HCT116 (cell line): ENCODE results near the gene NACC1. TPM values are rescaled to one million over a fixed set of nuclear protein-coding genes. Genes with fewer than 3 reads are reported as not detected.

ENCODE experiments used
- ATAC-seq: fragments of 200-7000 bp; cut with Tn5 transposase; 2 replicates; pipeline ENCODE4 v1.9.1; 2020; ENCODE audit warnings: mild to moderate bottlenecking, moderate library complexity
- BruUV-seq: library from RNA; stranded (reverse); fragments of 400-500 nt; replicated peaks from 2 replicates; lab custom pipeline; 2021; lab: Mats Ljungman, UMichigan
- CTCF ChIA-PET: fragments of 300-600 bp; sonication (Branson Sonifier 250); formaldehyde crosslinking; loops from one replicate; lab custom pipeline; 2021; ENCODE audit warnings: antibody characterized with exemption; lab: Charles Lee
- POLR2A ChIA-PET: fragments of 300-600, 350-600 bp; sonication (Branson Sonifier 250); formaldehyde crosslinking; loops from one replicate; lab custom pipeline; 2021; ENCODE audit warnings: antibody characterized with exemption; lab: Charles Lee
- RAD21 ChIA-PET, 2 experiments: fragments of 300-600 bp; sonication (Branson Sonifier 250); formaldehyde crosslinking; loops; one replicate each; lab custom pipeline; 2023; ENCODE audit warnings: low total read pairs in 2 of 2; ENCODE audit not compliant: uncharacterized antibody in 2 of 2, unreplicated experiment in 2 of 2, low non-redundant PET in 1 of 2; lab: Charles Lee
- DNase-seq: peaks from one replicate; pipeline ENCODE4 v3.0.0-alpha.2; 2010; ENCODE audit warnings: low read depth, low spot score
- H2AFZ ChIP-seq: fragments of 200-600 bp; shearing (Covaris generic), sonication (generic); 2 replicates; pipeline ENCODE4 v1.6.1; 2017; ENCODE audit warnings: low read depth, mixed run types, mixed read lengths, antibody characterized with exemption, low read length; ENCODE audit not compliant: poor library complexity, severe bottlenecking
- H3K27ac ChIP-seq: 2 replicates; pipeline ENCODE4 v1.5.1; 2012; ENCODE audit warnings: low read depth, low read length
- H3K27me3 ChIP-seq: fragments of 200-600 bp; sonication (generic); 2 replicates; pipeline ENCODE4 v1.6.1; 2016; ENCODE audit warnings: mixed run types, low read length, mixed read lengths; ENCODE audit not compliant: insufficient read depth
- H3K36me3 ChIP-seq, 2 experiments: fragments of 200-500 bp in 1 of 2; fragments of 200-600 bp in 1 of 2; sonication (Bioruptor generic) in 1 of 2; sonication (generic) in 1 of 2; 2 replicates each; pipeline versions ENCODE4 v1.5.1 to v1.6.1; 2014 to 2016; ENCODE audit warnings: low read length in 2 of 2, inconsistent platforms in 1 of 2, mixed read lengths in 1 of 2, mixed run types in 1 of 2; ENCODE audit not compliant: insufficient read depth in 2 of 2, control insufficient read depth in 1 of 2
- H3K4me1 ChIP-seq, 2 experiments: fragments of 200-600 bp in 1 of 2; sonication (generic) in 1 of 2; 2 replicates each; pipeline versions ENCODE4 v1.5.1 to v1.6.1; 2012 to 2017; ENCODE audit warnings: low read length in 2 of 2, inconsistent platforms in 1 of 2, mild to moderate bottlenecking in 1 of 2, mixed read lengths in 1 of 2, mixed run types in 1 of 2, moderate library complexity in 1 of 2; ENCODE audit not compliant: insufficient read depth in 2 of 2, control insufficient read depth in 1 of 2
- H3K4me2 ChIP-seq: fragments of 200-600 bp; sonication (generic); 2 replicates; pipeline ENCODE4 v1.6.1; 2017; ENCODE audit warnings: mixed run types, low read length, mixed read lengths
- H3K4me3 ChIP-seq, 2 experiments: fragments of 200-600 bp in 1 of 2; sonication (generic) in 1 of 2; replicated peaks in 1 of 2; 2 replicates each; pipeline ENCODE4 v1.5.1; 2011 to 2016; ENCODE audit warnings: low read length in 2 of 2, control low read depth in 1 of 2, low read depth in 1 of 2, mild to moderate bottlenecking in 1 of 2, mixed read lengths in 1 of 2, mixed run types in 1 of 2
- H3K79me2 ChIP-seq: fragments of 200-600 bp; sonication (generic); 2 replicates; pipeline ENCODE4 v1.6.1; 2017; ENCODE audit warnings: mild to moderate bottlenecking, mixed run types, low read length, moderate library complexity, mixed read lengths; ENCODE audit not compliant: insufficient read depth
- H3K9ac ChIP-seq: fragments of 200-600 bp; sonication (generic); 2 replicates; pipeline ENCODE4 v1.6.1; 2016; ENCODE audit warnings: low read length, mixed read lengths
- H3K9me2 ChIP-seq: fragments of 200-600 bp; sonication (generic), shearing (Covaris generic); 2 replicates; pipeline ENCODE4 v1.6.1; 2017; ENCODE audit warnings: mixed run types, mild to moderate bottlenecking, moderate library complexity; ENCODE audit not compliant: insufficient read depth
- H3K9me3 ChIP-seq, 2 experiments: fragments of 200-500 bp in 1 of 2; fragments of 200-600 bp in 1 of 2; sonication (Bioruptor generic) in 1 of 2; sonication (generic) in 1 of 2; 2 replicates each; pipeline ENCODE4 v1.6.1; 2014 to 2017; ENCODE audit warnings: low read length in 2 of 2, mixed read lengths in 2 of 2, inconsistent platforms in 1 of 2, low read depth in 1 of 2, mild to moderate bottlenecking in 1 of 2, mixed run types in 1 of 2, moderate library complexity in 1 of 2; ENCODE audit not compliant: control insufficient read depth in 1 of 2, insufficient read depth in 1 of 2
- H4K20me1 ChIP-seq: fragments of 200-600 bp; sonication (generic), shearing (Covaris generic); 2 replicates; pipeline ENCODE4 v1.6.1; 2017; ENCODE audit warnings: mixed run types, mild to moderate bottlenecking, moderate library complexity; ENCODE audit not compliant: insufficient read depth
- ATF3 ChIP-seq: IDR thresholded peaks from 2 replicates; pipeline ENCODE4 v1.6.1; 2012
- CEBPB ChIP-seq: IDR thresholded peaks from 2 replicates; pipeline ENCODE4 v1.6.1; 2012; ENCODE audit warnings: low read depth
- ELF1 ChIP-seq: IDR thresholded peaks from 2 replicates; pipeline ENCODE4 v1.6.1; 2012; ENCODE audit warnings: low read depth, borderline replicate concordance
- EZH2 ChIP-seq: fragments of 200-600 bp; sonication (generic); IDR thresholded peaks from 2 replicates; pipeline ENCODE4 v1.6.1; 2017; ENCODE audit warnings: antibody characterized with exemption, mixed run types
- EZH2phosphoT487 ChIP-seq: fragments of 200-600 bp; IDR thresholded peaks from 2 replicates; pipeline ENCODE4 v1.6.1; 2018; ENCODE audit warnings: antibody characterized with exemption, borderline replicate concordance
- JUND ChIP-seq: IDR thresholded peaks from 2 replicates; pipeline ENCODE4 v1.6.1; 2012
- POLR2A ChIP-seq: IDR thresholded peaks from 2 replicates; pipeline ENCODE4 v1.7.0; 2011; ENCODE audit warnings: borderline replicate concordance; ENCODE audit not compliant: insufficient read depth, insufficient read length; ENCODE audit errors: extremely low read depth
- POLR2AphosphoS5 ChIP-seq: IDR thresholded peaks from 2 replicates; pipeline ENCODE4 v1.6.1; 2011; ENCODE audit warnings: mild to moderate bottlenecking, low read depth, low read length, moderate library complexity
- RAD21 ChIP-seq: IDR thresholded peaks from 2 replicates; pipeline ENCODE4 v1.6.1; 2012; ENCODE audit warnings: low read depth, mild to moderate bottlenecking
- SIN3A ChIP-seq: IDR thresholded peaks from 2 replicates; pipeline ENCODE4 v1.6.1; 2012; ENCODE audit warnings: low read depth
- SRF ChIP-seq: IDR thresholded peaks from 2 replicates; pipeline ENCODE4 v1.6.1; 2012; ENCODE audit warnings: low read depth
- YY1 ChIP-seq: IDR thresholded peaks from 2 replicates; pipeline ENCODE4 v1.6.1; 2011; ENCODE audit warnings: low read length, low read depth, moderate library complexity, mild to moderate bottlenecking; ENCODE audit not compliant: insufficient replicate concordance; ENCODE audit errors: extremely low read depth
- ZBTB33 ChIP-seq: IDR thresholded peaks from 2 replicates; pipeline ENCODE4 v1.6.1; 2011; ENCODE audit warnings: mild to moderate bottlenecking, low read length, moderate library complexity; ENCODE audit not compliant: insufficient replicate concordance; ENCODE audit errors: extremely low read depth
- ZFX ChIP-seq: fragments of 450-650 bp; IDR thresholded peaks from 2 replicates; pipeline ENCODE4 v1.6.1; 2017
- ZNF274 ChIP-seq: fragments of 200-500 bp; sonication (Bioruptor generic); IDR thresholded peaks from 2 replicates; pipeline ENCODE4 v1.6.1; 2014; ENCODE audit warnings: mild to moderate bottlenecking, low read depth, low read length, inconsistent platforms
- intact Hi-C: fragments of 100-400 bp; cut with micrococcal nuclease; formaldehyde crosslinking; loops from 2 replicates; pipeline ENCODE4 v1.10.0; 2022
- total RNA-seq: library from RNA; stranded (reverse); gene quantifications from one replicate; pipeline ENCODE4 v1.2.1, GENCODE V29; 2021; ENCODE audit not compliant: unreplicated experiment

The NACC1 gene
- total RNA-seq, 1 experiment from 2014 or later = 181 TPM

- RAD21 ChIA-PET = interaction anchor here in 1 of 2 experiments (2.5 kb wide), 1 partner anchor 114 kb away, joined by 20 read pairs; no protein-coding TSS in a partner anchor
Observed at GRCh38 chr19:13092158-13092543, 25.9 kb upstream of the NACC1 start.

GRCh38 chr19:13092606-13093235, 25.3 kb upstream of the NACC1 start:
- no peaks in the 10 kb centered on the region for H3K9me2 ChIP-seq
- BruUV-seq = no TSS peak
- H4K20me1 ChIP-seq = no peaks in the 10 kb centered on the region
- H3K79me2 ChIP-seq = no peaks in the 10 kb centered on the region
- H2AFZ ChIP-seq = no peak overlapping the region
- no peak overlapping the region for H3K27ac ChIP-seq
- H3K9ac ChIP-seq = no peak overlapping the region
- no peak overlapping the region for H3K4me2 ChIP-seq
- H3K27me3 ChIP-seq = no peaks in the 10 kb centered on the region
- intact Hi-C loops = loop anchor here (1.0 to 5.0 kb wide), 2 partner anchors 60 to 114 kb away; no protein-coding TSS in a partner anchor
- ATAC-seq (no peak), DNase-seq (no peak)
- ChIA-PET POLR2A (no interaction called here), RAD21 (interaction anchor here (1.5 to 2.5 kb wide), 3 partner anchors 107 to 115 kb away, joined by 4 to 25 read pairs (median 20); no protein-coding TSS in a partner anchor), CTCF (interaction anchor here (1.4 to 6.6 kb wide), 6 partner anchors 14 to 127 kb away, joined by 4 to 94 read pairs (median 8); no protein-coding TSS in a partner anchor)
- H3K9me3 ChIP-seq = no peaks in the 10 kb centered on the region
- H3K4me1 ChIP-seq = peaks cover 6 to 20% of the 10 kb centered on the region in 2 experiments; a peak in 3 of 4 replicates
- no peaks in the 10 kb centered on the region for H3K36me3 ChIP-seq
- no peak overlapping the region for H3K4me3 ChIP-seq
- TF ChIP-seq SIN3A (no peak), EZH2 (no peak), CEBPB (no peak), RAD21 (no peak), POLR2AphosphoS5 (no peak), EZH2phosphoT487 (no peak), POLR2A (no peak), ZFX (no peak), ZBTB33 (no peak), YY1 (no peak), SRF (no peak), ATF3 (no peak), ZNF274 (no peak), JUND (no peak)

More at GRCh38 chr19:13092158-13092543, 25.9 kb upstream of the NACC1 start:
- Histone ChIP-seq H3K4me2 (no peak overlapping the region), H3K4me3 (no peak overlapping the region), H3K9me2 (no peaks in the 10 kb centered on the region), H4K20me1 (no peaks in the 10 kb centered on the region), H3K9me3 (no peaks in the 10 kb centered on the region), H3K79me2 (no peaks in the 10 kb centered on the region), H2AFZ (no peak overlapping the region), H3K27ac (no peak overlapping the region), H3K4me1 (peaks cover 6 to 16% of the 10 kb centered on the region in 2 experiments; a peak in 3 of 4 replicates), H3K27me3 (no peaks in the 10 kb centered on the region), H3K9ac (no peak overlapping the region), H3K36me3 (no peaks in the 10 kb centered on the region)
- no peak for ATAC-seq
- POLR2A ChIA-PET = no interaction called here
- no peak for DNase-seq
- CTCF ChIA-PET = interaction anchor here (1.4 to 6.6 kb wide), 4 partner anchors 31 to 127 kb away, joined by 4 to 94 read pairs (median 8); no protein-coding TSS in a partner anchor
- TF ChIP-seq ELF1 (no peak), YY1 (no peak), POLR2A (no peak), ATF3 (no peak)
- intact Hi-C loops = loop anchor here (5.0 kb wide), 1 partner anchor 60 kb away; no protein-coding TSS in a partner anchor
- BruUV-seq = no TSS peak
